Immature natural killer cell (primary cell): Measurements from ENCODE around the gene STOX2. TPM values are rescaled to one million over a fixed set of nuclear protein-coding genes. Genes with fewer than 3 reads are reported as not detected.
"Not testable (repeated sequence)": the region's sequence is repeated elsewhere in the genome, so short reads cannot be mapped to it uniquely, and the experiment has no call there.

Experiments used
- DNase-seq, 3 donors: peaks; one replicate each; pipeline ENCODE4 v3.0.0; 2022; ENCODE audit warnings: mixed read lengths in 1 of 3
- H3K27ac Mint-ChIP-seq, 6 donors: one replicate each; pipeline ENCODE4 v1.8.0; 2020; ENCODE audit warnings: mixed read lengths in 6 of 6, mild to moderate bottlenecking in 5 of 6, inconsistent platforms in 4 of 6, moderate library complexity in 3 of 6
- H3K27me3 Mint-ChIP-seq, 3 donors: one replicate each; pipeline ENCODE4 v1.8.0; 2020 to 2021; ENCODE audit warnings: low read depth in 3 of 3, mild to moderate bottlenecking in 3 of 3, mixed read lengths in 3 of 3, moderate library complexity in 3 of 3, inconsistent platforms in 1 of 3
- H3K36me3 Mint-ChIP-seq, 3 donors: one replicate each; pipeline ENCODE4 v1.8.0; 2020; ENCODE audit warnings: mixed read lengths in 3 of 3, inconsistent platforms in 2 of 3, mild to moderate bottlenecking in 2 of 3
- H3K4me1 Mint-ChIP-seq, 2 donors: one replicate each; pipeline ENCODE4 v1.8.0; 2020; ENCODE audit warnings: inconsistent platforms in 2 of 2, mild to moderate bottlenecking in 2 of 2, mixed read lengths in 2 of 2, moderate library complexity in 1 of 2
- H3K4me3 Mint-ChIP-seq, 5 donors: one replicate each; pipeline ENCODE4 v1.8.0; 2020; ENCODE audit warnings: mild to moderate bottlenecking in 5 of 5, mixed read lengths in 5 of 5, inconsistent platforms in 3 of 5, moderate library complexity in 3 of 5
- H3K9me3 Mint-ChIP-seq, 6 donors: one replicate each; pipeline ENCODE4 v1.8.0; 2020; ENCODE audit warnings: mild to moderate bottlenecking in 6 of 6, mixed read lengths in 6 of 6, inconsistent platforms in 4 of 6, moderate library complexity in 3 of 6
- polyA plus RNA-seq, 3 donors: library from polyadenylated mRNA; unstranded; fragments of 300-500 nt; fragmentation: Illumina TruSeq; gene quantifications; one replicate each; pipeline ENCODE4 v1.2.3, GENCODE V29; 2021

Gene STOX2
- polyA plus RNA-seq, 3 donors from 2014 or later, result not detected

DNA sequence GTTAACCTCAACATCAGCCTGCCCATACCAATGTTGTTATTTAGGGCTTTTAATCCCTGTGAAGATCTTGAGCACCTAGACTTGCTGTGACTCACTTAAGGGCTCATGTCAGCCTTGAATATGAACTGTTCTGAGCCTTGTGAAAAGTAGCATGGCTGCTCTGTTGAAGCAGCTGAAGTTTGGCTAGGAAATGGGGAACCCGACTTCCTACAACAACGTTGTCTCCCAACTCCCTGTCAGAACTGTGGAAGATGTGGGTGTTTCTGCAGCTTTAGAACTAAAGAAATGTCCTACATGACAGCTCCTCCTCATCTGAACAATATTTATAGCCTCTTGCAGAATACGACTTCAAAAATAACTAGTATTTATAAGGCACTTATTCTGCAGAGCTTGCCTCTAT lies 27.5 kb downstream of the STOX2 start:
- no peaks in the 10 kb centered on the region for H3K36me3 Mint-ChIP-seq
- H3K4me3 Mint-ChIP-seq, result no peak overlapping the region
- no peaks in the 10 kb centered on the region for H3K9me3 Mint-ChIP-seq
- no peak overlapping the region for H3K27ac Mint-ChIP-seq
- no peaks in the 10 kb centered on the region for H3K4me1 Mint-ChIP-seq
- no peak for DNase-seq
- H3K27me3 Mint-ChIP-seq, result peaks cover 0 to 7% (median 5%) of the 10 kb centered on the region in 3 donors

GRCh38 chr4:183934761-183935160 lies 29.7 kb downstream of the STOX2 start:
- Mint-ChIP-seq H3K4me3 (no peak overlapping the region), H3K4me1 (no peaks in the 10 kb centered on the region), H3K27ac (no peak overlapping the region)

DNA sequence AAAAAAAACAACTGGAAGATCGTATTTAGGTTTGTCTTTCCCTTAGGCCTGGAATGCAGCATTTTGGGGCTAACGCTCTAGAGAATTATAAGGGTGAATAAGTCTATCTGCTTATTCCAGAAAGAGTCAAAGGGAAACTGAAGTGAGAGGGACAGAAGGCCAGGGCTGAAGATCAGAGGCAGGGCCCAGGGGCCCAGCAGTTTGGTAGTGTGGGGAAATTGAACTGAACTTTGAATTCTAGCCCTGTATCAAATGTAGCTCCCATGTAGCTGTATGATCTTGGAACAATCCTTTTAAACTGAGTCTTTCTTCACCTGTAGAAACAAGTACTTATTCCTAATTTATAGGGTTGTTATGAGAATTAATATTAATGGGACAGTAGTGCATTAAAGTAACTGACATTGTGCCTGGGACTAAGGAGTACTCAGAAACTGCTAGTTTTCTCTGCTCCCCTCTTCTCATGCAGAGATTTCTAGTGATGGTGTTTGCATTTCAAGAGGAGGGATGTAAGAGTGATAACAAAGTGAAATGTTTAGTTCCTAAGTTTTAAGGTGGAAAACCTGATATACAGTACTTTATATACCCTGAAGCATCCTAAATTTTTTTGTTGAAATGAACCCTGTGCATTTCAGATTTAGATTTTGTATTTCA lies 30.4 kb downstream of the STOX2 start:
- Mint-ChIP-seq H3K9me3 (no peaks in the 10 kb centered on the region), H3K27ac (no peak overlapping the region), H3K27me3 (peaks cover 6 to 8% (median 7%) of the 10 kb centered on the region in 3 donors), H3K4me3 (no peak overlapping the region), H3K4me1 (no peaks in the 10 kb centered on the region), H3K36me3 (no peaks in the 10 kb centered on the region)
- DNase-seq, result no peak

More at GRCh38 chr4:183934761-183935160, 29.7 kb downstream of the STOX2 start:
- Mint-ChIP-seq H3K9me3 (no peaks in the 10 kb centered on the region), H3K27me3 (peaks cover 0 to 10% (median 7%) of the 10 kb centered on the region in 3 donors), H3K36me3 (no peaks in the 10 kb centered on the region)
- no peak for DNase-seq

DNA sequence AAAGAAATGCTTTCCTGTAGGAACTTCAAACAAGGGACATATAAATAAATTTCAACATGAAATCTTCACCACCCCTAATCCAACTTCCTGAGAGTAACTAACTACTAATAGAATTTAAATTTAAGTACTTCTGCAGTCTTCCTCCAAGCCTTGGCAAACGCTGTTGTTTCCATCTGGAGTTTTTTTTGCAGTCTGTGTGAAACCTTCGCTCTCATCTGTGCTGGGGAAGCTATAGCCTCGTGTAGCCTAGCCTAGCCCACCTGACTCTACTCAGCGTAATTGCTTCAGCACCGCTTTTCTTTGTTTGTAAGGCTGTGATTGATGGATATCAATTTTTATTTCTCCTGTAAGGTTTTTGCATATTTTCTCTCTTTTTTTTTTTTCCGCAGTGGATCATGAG lies 30.9 kb downstream of the STOX2 start:
- no peak overlapping the region for H3K27ac Mint-ChIP-seq
- no peaks in the 10 kb centered on the region for H3K4me1 Mint-ChIP-seq
- no peak overlapping the region for H3K4me3 Mint-ChIP-seq

DNA sequence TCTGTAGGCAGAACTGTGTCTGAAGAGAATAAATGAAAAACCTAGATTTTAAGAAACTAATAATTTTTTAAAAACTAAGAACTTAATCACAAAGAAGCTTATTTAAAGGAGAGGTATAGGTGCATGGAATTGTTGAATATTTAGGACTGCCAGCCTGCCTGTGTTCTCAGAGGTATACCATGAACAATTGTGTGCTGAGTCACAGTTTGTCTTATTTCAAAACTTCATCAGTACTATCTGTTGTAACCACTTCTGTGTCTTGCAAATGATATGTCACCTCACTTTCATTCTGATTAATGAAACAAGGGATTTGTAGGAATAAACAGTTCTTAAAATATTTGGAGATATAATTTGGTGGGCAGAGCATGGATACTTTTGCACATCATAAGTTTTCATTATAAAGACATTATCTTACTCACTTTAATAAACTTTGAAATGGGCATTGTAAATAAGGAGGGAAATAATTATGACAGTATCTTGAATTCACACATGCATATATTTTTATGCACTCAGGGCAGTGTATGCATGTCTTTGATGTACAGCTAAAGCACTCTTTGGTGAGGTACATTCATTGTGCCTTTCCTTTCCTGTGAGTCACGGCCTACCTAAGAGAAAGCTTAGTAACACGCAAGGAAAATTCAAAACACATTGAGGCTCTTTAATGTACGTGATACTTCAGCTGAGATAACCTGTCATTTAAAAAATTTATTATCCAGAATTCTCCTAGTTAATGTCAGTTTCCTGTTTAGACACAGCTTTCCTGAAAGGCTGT lies 31.7 kb downstream of the STOX2 start:
- Mint-ChIP-seq H3K9me3 (no peaks in the 10 kb centered on the region), H3K4me3 (no peak overlapping the region), H3K4me1 (no peaks in the 10 kb centered on the region), H3K27me3 (peaks cover 5 to 10% (median 6%) of the 10 kb centered on the region in 3 donors), H3K36me3 (no peaks in the 10 kb centered on the region), H3K27ac (no peak overlapping the region)
- DNase-seq, result no peak

More for the DNA sequence above, 30.9 kb downstream of the STOX2 start:
- H3K36me3 Mint-ChIP-seq, result no peaks in the 10 kb centered on the region
- H3K27me3 Mint-ChIP-seq, result peaks cover 6 to 10% (median 7%) of the 10 kb centered on the region in 3 donors
- no peaks in the 10 kb centered on the region for H3K9me3 Mint-ChIP-seq
- DNase-seq, result no peak

- no peaks in the 10 kb centered on the region for H3K4me1 Mint-ChIP-seq
- H3K9me3 Mint-ChIP-seq, result no peaks in the 10 kb centered on the region
- H3K4me3 Mint-ChIP-seq, result no peak overlapping the region
- no peak for DNase-seq
- no peak overlapping the region for H3K27ac Mint-ChIP-seq
- no peaks in the 10 kb centered on the region for H3K36me3 Mint-ChIP-seq
- H3K27me3 Mint-ChIP-seq, result peaks cover 4 to 10% (median 9%) of the 10 kb centered on the region in 3 donors
These were observed 35.8 kb downstream of the STOX2 start for GRCh38 chr4:183940864-183941263.

- Mint-ChIP-seq H3K27me3 (peaks cover 4 to 10% (median 6%) of the 10 kb centered on the region in 3 donors), H3K9me3 (no peaks in the 10 kb centered on the region), H3K36me3 (no peaks in the 10 kb centered on the region), H3K27ac (no peak overlapping the region), H3K4me1 (no peaks in the 10 kb centered on the region), H3K4me3 (no peak overlapping the region)
- no peak for DNase-seq
These were observed 36.9 kb downstream of the STOX2 start for GRCh38 chr4:183941964-183942363.

DNA sequence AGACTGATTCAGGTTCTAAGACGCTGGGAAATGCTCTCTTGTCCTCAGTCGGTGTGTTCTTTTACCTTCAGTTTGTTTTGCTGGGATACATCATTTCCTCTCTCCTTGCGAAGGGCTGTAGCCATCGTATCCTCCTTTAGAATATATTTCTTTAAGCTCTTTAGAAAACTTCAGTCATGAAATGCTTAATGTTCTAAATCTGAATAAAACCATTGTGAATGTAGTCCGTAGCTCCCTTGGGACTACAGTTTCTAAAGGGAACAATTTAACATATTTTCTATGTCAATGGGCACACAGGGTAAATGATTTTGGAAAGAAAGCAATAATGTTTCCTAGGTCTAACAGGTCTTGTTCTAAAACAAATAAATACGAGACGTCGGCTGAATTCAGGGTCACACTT lies 40.6 kb downstream of the STOX2 start:
- DNase-seq, result no peak
- Mint-ChIP-seq H3K9me3 (no peaks in the 10 kb centered on the region), H3K4me3 (no peak overlapping the region), H3K36me3 (no peaks in the 10 kb centered on the region), H3K4me1 (no peaks in the 10 kb centered on the region), H3K27me3 (peaks cover 2 to 5% (median 3%) of the 10 kb centered on the region in 3 donors), H3K27ac (no peak overlapping the region)

DNA sequence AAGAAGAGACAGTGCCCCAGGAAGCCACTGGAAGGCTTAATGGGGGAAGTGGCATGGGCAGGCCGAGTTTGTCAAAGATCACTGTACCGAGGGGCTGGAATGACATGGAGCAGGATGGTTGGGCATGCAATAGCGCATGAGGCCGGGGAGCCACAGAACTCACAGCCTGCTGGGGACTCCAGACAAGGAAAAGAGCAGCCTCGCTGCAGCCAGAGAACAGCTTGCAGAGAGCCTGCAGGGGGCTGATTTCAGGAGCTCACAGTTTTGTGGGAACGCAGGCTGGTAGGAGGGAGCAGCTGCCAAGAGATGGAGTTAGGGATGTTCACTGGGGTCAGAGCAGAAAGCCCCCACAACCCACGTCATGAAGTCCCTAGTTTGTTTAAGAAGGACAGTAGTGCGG lies 45.4 kb downstream of the STOX2 start:
- no peak overlapping the region for H3K4me3 Mint-ChIP-seq
- no peak for DNase-seq
- no peaks in the 10 kb centered on the region for H3K9me3 Mint-ChIP-seq
- peaks cover 0 to 3% (median 2%) of the 10 kb centered on the region in 3 donors for H3K27me3 Mint-ChIP-seq
- H3K4me1 Mint-ChIP-seq, result no peaks in the 10 kb centered on the region
- no peaks in the 10 kb centered on the region for H3K36me3 Mint-ChIP-seq
- H3K27ac Mint-ChIP-seq, result peak overlapping the region in 1 of 6 donors; percentile 25

GRCh38 chr4:183952652-183953051 lies 47.5 kb downstream of the STOX2 start:
- not testable (repeated sequence) for H3K9me3 Mint-ChIP-seq, H3K27me3 Mint-ChIP-seq, H3K27ac Mint-ChIP-seq, H3K4me3 Mint-ChIP-seq, H3K4me1 Mint-ChIP-seq, H3K36me3 Mint-ChIP-seq, DNase-seq

DNA sequence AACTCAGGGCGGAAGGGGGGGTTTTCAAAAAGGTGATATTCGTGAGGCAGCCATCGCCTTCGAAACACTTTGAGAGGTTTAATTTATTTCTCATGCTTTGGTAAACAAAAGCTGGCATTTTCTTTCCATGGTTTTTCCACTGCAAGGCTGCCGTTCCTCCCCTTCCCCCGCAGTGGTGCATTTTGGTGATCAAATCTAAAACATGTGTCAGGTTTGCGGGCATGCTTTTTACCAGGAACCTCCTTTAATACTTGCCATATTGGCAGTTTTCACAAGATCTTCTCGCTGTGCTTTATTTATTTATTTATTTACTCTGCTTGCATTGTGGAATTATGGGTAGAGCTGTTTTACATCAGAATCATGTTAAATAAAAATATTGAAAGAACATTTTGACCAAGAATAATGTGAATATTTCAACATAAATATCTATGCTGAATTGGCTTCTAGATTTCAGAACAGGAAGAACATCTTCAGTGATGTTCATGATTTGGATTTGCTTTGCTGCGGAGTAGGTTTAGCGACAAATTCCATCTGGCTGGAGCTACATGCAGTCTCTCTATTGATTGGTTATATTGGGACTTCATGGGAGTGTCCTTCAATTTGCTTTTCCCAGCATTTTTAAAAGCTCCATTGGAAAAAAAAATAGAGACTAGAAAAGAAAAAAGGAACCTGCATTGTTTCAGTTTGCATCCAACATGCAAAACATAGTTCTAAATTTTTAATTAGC lies 54.4 kb downstream of the STOX2 start:
- no peak overlapping the region for H3K27ac Mint-ChIP-seq
- no peaks in the 10 kb centered on the region for H3K27me3 Mint-ChIP-seq
- no peaks in the 10 kb centered on the region for H3K4me1 Mint-ChIP-seq
- H3K4me3 Mint-ChIP-seq, result no peak overlapping the region
- no peaks in the 10 kb centered on the region for H3K36me3 Mint-ChIP-seq
- H3K9me3 Mint-ChIP-seq, result no peaks in the 10 kb centered on the region
- DNase-seq, result no peak

GRCh38 chr4:183960046-183960420 lies 54.9 kb downstream of the STOX2 start:
- Mint-ChIP-seq H3K4me3 (no peak overlapping the region), H3K4me1 (no peaks in the 10 kb centered on the region), H3K27ac (no peak overlapping the region), H3K36me3 (no peaks in the 10 kb centered on the region), H3K9me3 (no peaks in the 10 kb centered on the region), H3K27me3 (no peaks in the 10 kb centered on the region)
- no peak for DNase-seq

GRCh38 chr4:183960962-183961541 lies 55.9 kb downstream of the STOX2 start:
- H3K9me3 Mint-ChIP-seq, result no peaks in the 10 kb centered on the region

GRCh38 chr4:183961795-183962194 lies 56.7 kb downstream of the STOX2 start:
- peaks cover 0 to 4% (median 3%) of the 10 kb centered on the region in 3 donors for H3K27me3 Mint-ChIP-seq
- H3K27ac Mint-ChIP-seq, result no peak overlapping the region
- no peaks in the 10 kb centered on the region for H3K9me3 Mint-ChIP-seq
- H3K4me3 Mint-ChIP-seq, result no peak overlapping the region
- DNase-seq, result no peak
- H3K36me3 Mint-ChIP-seq, result no peaks in the 10 kb centered on the region
- no peaks in the 10 kb centered on the region for H3K4me1 Mint-ChIP-seq

More at GRCh38 chr4:183960962-183961541, 55.9 kb downstream of the STOX2 start:
- no peaks in the 10 kb centered on the region for H3K36me3 Mint-ChIP-seq
- peaks cover 0 to 4% (median 0%) of the 10 kb centered on the region in 3 donors for H3K27me3 Mint-ChIP-seq
- no peak for DNase-seq
- no peak overlapping the region for H3K4me3 Mint-ChIP-seq
- no peaks in the 10 kb centered on the region for H3K4me1 Mint-ChIP-seq
- no peak overlapping the region for H3K27ac Mint-ChIP-seq
